Anterior cingulate cortex (tissue), 58 donors: ENCODE measurements around the gene SYTL3.

Experiments used
- DNase-seq, 58 donors: peaks; one replicate each; lab custom pipeline; 2025; lab: John Stamatoyannopoulos, UW

Gene SYTL3

DNA sequence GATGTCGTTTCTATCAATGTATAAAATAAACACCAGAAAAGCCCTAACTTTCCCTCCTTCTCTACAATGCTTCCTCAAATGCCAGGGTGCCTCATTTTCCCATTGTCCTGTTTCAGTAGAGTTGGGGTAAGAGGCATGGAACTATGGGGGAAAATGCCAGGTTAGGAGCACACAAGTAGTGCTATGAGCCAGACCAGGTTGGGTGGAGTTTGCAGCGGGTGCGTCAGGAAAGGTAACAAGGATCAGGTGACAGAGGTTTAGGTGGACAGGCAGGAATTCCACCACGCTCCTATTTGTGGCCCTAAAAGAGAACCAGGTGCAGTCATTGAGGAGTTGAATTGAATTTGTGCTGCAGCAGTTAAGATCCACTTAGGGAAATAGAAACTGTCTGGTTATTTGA is 36.5 kb downstream of the SYTL3 start:
- DNase-seq, result no peak

DNA sequence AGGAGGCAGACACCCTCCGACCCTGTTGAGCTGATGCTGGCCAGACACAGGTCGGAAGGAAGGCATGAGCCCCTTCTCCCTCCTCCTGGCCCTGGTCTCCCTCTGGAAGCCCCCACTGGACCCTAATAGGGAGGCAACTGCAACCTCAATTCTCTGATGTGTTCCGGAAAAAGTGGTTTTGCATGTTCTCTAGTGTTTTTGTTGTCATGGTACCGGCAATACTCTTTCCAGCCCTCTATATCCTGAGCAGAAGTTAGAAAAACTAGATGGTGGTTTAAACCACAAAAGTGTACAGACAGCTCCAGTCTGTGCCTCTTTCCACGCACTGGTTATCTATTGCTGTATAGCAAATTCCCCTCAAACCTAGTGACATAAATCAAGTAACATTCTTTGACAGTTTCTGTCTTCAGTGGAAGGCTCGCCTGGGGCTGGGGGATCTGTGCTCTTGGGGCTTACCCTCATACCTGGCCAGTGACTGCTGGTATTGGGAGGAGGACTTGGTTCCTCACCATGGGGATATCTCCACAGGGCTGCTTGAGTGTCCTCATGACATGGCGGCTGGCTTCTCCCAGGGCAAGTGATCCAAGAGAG is 37.0 kb downstream of the SYTL3 start:
- DNase-seq, result no peak

DNA sequence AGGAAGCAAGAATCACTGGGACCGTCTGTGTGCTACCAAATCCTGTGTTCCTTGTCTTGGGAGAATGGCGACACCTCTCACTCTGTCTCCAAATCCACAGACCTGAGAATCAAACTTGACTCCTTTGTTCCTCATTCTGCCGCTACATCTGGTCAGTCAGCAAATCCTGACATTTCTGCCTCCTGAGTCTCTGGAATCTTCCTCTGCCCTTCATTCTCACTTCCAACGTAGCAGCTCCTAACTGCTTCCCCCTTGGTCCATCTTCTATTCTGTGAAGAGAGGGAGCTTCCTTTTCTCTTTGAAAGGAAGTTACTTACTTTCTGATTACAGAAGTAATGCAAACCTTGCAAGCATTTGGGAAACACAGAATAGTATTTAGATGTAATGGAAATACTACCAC is 37.7 kb downstream of the SYTL3 start:
- no peak for DNase-seq

DNA sequence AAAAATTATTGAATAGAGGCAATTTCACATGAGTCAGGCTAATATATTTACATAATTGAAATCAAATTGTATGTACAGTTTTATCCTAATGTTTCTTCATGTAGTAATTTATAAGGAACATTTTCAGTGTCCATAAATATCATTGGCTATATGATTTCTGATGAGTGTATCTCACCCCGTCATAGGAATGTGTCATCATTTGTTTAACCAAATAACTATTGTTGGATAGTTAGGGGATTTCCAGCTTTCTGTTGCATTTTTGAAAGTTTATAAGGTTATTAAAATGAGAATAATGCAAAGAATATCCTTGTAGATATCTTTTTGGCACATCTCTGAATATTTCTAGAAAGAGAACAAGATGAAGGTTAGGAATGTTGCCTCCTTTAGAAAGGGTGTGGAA is 39.0 kb downstream of the SYTL3 start:
- no peak for DNase-seq

GRCh38 chr6:158694913-158695312 is 45.1 kb downstream of the SYTL3 start:
- DNase-seq, result no peak

- no peak for DNase-seq
Measured at GRCh38 chr6:158697811-158698210, 48.0 kb downstream of the SYTL3 start.

GRCh38 chr6:158698931-158699330 is 49.1 kb downstream of the SYTL3 start:
- DNase-seq, result no peak

DNA sequence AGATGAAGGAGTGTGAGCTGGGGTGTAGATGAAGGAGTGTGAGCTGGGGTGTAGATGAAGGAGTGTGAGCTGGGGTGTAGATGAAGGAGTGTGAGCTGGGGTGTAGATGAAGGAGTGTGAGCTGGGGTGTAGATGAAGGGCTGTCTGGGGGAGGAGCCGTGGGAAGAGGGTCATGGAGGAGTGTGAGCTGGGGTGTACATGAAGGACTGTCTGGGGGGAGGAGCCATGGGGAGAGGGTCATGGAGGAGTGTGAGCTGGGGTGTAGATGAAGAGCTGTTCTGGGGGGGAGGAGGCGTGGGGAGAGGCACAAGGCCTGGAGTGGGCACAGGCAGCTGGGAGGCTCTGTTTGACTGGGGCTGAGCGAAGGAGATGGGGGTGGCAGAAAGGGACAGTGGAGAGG is 51.4 kb downstream of the SYTL3 start:
- peak in 1 of 58 donors; percentile 0 for DNase-seq

GRCh38 chr6:158703111-158703836 is 53.4 kb downstream of the SYTL3 start:
- peak in 5 of 58 donors; percentile 7 to 22 (median 15) for DNase-seq

- DNase-seq, result peak in 48 of 58 donors; percentile 11 to 77 (median 56)
Measured at GRCh38 chr6:158703837-158704822, 54.3 kb downstream of the SYTL3 start.

GRCh38 chr6:158705386-158706126 is 55.7 kb downstream of the SYTL3 start:
- no peak for DNase-seq

DNA sequence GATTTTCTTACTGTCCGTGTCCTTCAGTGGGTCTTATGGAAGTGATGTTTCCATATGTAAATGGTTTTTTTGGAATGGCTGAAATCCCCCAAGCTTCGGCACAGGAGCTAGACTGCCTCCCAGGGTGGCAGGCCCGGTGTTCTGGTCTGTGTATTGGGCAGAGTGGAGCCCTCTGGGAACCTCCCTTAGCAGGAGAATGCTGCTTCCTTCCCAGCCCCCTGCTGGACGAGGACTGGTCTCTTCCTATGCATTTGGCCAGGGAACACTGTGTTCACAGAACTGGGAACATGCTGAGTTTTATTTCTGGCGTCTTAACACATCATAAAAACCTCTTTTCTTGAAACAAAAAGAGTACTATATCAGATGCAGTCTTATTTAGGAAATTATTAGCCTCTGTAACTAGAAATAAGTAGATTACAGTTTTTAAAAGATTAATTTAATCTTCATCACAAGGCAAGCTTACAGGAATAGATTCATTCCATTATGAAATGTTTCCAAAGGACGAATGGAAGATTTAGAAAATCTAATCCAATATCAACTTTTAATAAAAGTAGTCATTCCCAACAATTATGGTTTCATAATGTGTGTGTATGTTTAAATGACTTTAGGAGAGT is 56.6 kb downstream of the SYTL3 start:
- peak in 13 of 58 donors; percentile 5 to 59 (median 14) for DNase-seq

- no peak for DNase-seq
Measured at GRCh38 chr6:158707120-158707820, 57.4 kb downstream of the SYTL3 start.

GRCh38 chr6:158707821-158708195 is 58.0 kb downstream of the SYTL3 start:
- DNase-seq, result no peak

DNA sequence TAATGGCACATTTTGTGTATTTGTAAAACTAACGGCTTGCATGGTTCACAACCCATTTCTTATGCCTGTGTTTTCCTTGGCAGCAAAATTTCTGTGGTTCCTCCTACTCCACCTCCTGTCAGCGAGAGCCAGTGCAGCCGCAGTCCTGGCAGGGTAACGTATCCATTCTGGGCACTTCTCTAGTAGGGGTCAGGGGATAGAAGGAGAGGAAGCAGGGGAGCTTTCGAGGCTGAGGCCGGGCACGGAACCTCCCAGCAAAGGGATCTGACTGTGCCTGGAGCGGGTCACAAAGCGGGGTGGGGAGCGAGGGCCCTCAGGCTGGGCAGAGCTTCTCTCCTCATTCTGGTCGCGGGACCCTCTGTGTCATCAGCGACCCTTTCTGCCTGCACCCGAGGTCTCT is 58.4 kb downstream of the SYTL3 start:
- peak in 7 of 58 donors; percentile 6 to 34 (median 13) for DNase-seq

DNA sequence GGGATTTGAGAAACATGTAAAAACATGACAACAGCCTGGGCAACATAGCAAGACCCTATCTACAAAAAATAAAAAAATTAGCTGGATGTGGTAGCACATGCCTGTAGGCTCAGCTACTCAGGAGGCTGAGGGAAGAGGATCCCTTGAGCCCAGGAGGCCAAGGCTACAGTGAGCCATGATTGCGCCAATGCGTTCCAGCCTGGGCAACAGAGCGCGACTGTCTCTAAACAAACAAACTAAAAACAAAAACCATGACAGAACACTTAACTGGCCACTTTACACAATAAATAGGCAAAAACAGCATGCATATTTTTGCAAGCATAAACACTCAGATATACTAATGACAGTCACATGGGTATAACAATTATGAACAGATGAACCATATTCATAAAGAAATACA is 60.0 kb downstream of the SYTL3 start:
- DNase-seq, result no peak

GRCh38 chr6:158711264-158711663 is 61.4 kb downstream of the SYTL3 start:
- DNase-seq, result no peak

DNA sequence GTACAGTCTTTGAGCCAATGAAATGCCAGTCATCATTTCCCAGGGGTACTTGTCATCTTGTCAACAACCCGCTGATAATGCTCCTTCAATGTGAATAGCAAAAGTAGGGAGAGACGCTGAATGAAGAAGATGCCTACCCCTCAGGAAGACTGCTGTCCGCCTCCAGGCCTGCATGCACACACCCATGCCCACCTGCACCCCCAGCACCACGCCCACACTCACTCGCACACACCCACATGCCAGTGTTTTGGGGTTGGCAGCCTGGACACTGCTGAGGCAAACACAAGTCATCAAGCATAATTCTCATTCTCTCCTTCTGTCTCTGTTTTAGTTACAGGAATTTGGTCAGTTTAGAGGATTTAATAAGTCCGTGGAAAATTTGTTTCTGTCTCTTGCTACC is 63.6 kb downstream of the SYTL3 start:
- no peak for DNase-seq

DNA sequence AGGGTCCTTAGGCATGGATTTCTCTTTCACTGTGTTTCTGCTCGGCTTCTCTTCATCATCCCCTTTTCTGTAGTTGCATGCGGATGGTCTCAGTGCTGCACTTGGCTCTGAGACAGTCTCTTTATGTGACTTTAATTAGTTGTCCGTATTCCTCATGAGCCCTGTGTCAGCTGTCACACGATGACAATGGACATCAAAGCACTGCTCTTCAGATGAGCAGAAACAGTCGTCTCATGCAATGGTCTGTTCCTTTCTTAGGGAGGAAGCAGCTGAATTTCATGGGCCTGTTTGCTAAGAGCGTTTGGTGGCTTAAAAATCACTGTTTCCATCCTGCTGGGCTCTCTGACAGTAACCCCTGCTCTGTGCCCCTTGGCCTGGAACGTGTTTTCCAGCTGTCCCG is 64.9 kb downstream of the SYTL3 start:
- DNase-seq, result no peak
